Right lobe of liver (tissue), 6 donors: ENCODE measurements around the gene PYGB. TPM values are rescaled to one million over a fixed set of nuclear protein-coding genes. Genes with fewer than 3 reads are reported as not detected.
A peak's percentile ranks its signal among the peaks of the same experiment; 100 is the strongest.

Source experiments
- ATAC-seq, 4 donors: fragments of 200-7000 bp; cut with Tn5 transposase; one replicate each; pipeline ENCODE4 v1.9.1; 2020; ENCODE audit warnings: mild to moderate bottlenecking in 4 of 4, moderate library complexity in 4 of 4
- DNase-seq, 3 donors: peaks; one replicate each; pipeline ENCODE4 v3.0.0-alpha.2; 2020
- H3K27ac ChIP-seq, 3 donors: fragments of 200-600 bp; one replicate each; pipeline ENCODE4 v1.8.0; 2022
- H3K27me3 ChIP-seq, 2 donors: fragments of 200-600 bp; one replicate each; pipeline ENCODE4 v1.8.0; 2022
- H3K36me3 ChIP-seq, 4 donors: fragments of 200-600 bp; sonication (generic) in 1 of 4; one replicate each; pipeline versions ENCODE4 v1.5.1 to v1.8.0; 2017 to 2022; ENCODE audit warnings: control low read depth in 1 of 4
- H3K4me1 ChIP-seq, 4 donors: fragments of 200-600 bp; sonication (generic) in 1 of 4; one replicate each; pipeline versions ENCODE4 v1.5.1 to v1.8.0; 2017 to 2022; ENCODE audit warnings: control low read depth in 1 of 4
- H3K4me3 ChIP-seq, 3 donors: fragments of 200-600 bp; one replicate each; pipeline ENCODE4 v1.8.0; 2022
- H3K9me3 ChIP-seq, 4 donors: fragments of 200-600 bp; sonication (generic) in 1 of 4; one replicate each; pipeline versions ENCODE4 v1.5.1 to v1.8.0; 2017 to 2022; ENCODE audit warnings: control low read depth in 1 of 4
- POLR2A ChIP-seq: fragments of 450-650 bp; IDR thresholded peaks from one replicate; pipeline ENCODE4 v1.6.1; 2017; ENCODE audit warnings: antibody characterized with exemption, mild to moderate bottlenecking
- WGBS: methylation state at CpG from one replicate; pipeline ENCODE4 v1.1.6; 2018; ENCODE audit warnings: low coverage, low lambda C conversion rate; ENCODE audit not compliant: insufficient coverage; ENCODE audit errors: missing lambda C conversion rate; 5-methylcytosine and 5-hydroxymethylcytosine counted together
- intact Hi-C, 2 donors: fragments of 100-400 bp; cut with DNase I; formaldehyde crosslinking; loops; one replicate each; pipeline versions ENCODE4 v1.11.2 to v1.14.1; 2022
- total RNA-seq, 6 experiments: library from RNA; depleted of rRNA in 2 of 6; stranded (reverse); fragments of >200 nt in 2 of 6; fragmentation: NEBNext Ultra II Directional in 3 of 6; extraction: Animal tissue kit (Norgen Biotek cat#: 25700) in 3 of 6; gene quantifications; one replicate each; pipeline versions ENCODE4 v1.1.0 to v1.2.4, GENCODE V29; 2016 to 2023
- TF ChIP-seq, protein P1 (sequence below), 4 donors: fragments of 200-600 bp in 3 of 4; fragments of 450-650 bp in 1 of 4; IDR thresholded peaks; one replicate each; pipeline versions ENCODE4 v1.5.1 to v1.8.0; 2016 to 2022; ENCODE audit warnings: antibody characterized with exemption in 4 of 4, mild to moderate bottlenecking in 2 of 4
- donor health status: DM: no; HTN: yes; CAD: no.
- donor health status: DM: no; HTN: no; CAD: no.
- donor health status: DM: no; HTN: no; CAD: no.
- donor health status: DM: no; HTN: yes; CAD: no.
- donor health status: DM: no; HTN: yes; CAD: no.

PYGB gene
- total RNA-seq, 6 experiments from 2014 or later, result 6.6 to 27.4 (median 13.2) TPM

DNA sequence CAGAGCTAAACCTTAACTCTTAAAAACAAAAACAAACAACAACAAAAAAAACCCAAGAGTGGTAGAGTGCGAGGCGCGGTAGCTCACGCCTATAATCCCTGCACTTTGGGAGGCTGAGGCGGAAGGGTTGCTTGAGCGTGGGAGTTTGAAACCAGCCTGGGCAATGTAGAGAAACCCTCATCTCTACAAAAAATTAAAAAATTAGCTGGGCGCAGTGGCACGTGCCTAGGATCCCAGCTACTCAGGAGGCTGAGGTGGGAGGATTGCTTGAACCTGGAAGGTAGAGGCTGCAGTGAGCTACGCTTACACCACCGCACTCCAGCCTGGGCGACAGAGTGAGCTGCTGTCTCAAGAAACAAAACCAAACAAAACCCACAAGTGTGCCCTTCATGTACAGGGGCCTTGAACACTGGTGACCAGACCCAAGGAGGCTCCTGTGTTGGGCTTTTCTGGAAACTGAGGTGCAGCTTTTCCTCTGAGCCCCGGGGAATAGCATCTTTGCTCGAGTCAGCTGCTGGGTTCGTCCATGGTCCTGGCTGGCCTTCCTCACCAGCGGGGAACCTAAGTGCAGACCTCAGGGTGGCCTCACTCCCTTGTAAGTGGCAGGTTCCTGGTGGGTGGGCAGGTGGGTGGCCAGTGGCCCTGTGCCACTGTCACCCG is 39.9 kb downstream of the PYGB start:
- intact Hi-C loops, result no loop called here
- 99% methylated on average over 7 of the region's 16 CpGs for WGBS
- Histone ChIP-seq H3K27me3 (no peaks in the 10 kb centered on the region), H3K9me3 (no peaks in the 10 kb centered on the region), H3K4me3 (no peak overlapping the region), H3K36me3 (peaks cover 0 to 4% (median 0%) of the 10 kb centered on the region in 4 donors), H3K4me1 (no peaks in the 10 kb centered on the region), H3K27ac (no peak overlapping the region)
- peak; percentile 15 to 33 (median 16) for DNase-seq
- ATAC-seq, result no peak
- TF ChIP-seq, protein P1, sequence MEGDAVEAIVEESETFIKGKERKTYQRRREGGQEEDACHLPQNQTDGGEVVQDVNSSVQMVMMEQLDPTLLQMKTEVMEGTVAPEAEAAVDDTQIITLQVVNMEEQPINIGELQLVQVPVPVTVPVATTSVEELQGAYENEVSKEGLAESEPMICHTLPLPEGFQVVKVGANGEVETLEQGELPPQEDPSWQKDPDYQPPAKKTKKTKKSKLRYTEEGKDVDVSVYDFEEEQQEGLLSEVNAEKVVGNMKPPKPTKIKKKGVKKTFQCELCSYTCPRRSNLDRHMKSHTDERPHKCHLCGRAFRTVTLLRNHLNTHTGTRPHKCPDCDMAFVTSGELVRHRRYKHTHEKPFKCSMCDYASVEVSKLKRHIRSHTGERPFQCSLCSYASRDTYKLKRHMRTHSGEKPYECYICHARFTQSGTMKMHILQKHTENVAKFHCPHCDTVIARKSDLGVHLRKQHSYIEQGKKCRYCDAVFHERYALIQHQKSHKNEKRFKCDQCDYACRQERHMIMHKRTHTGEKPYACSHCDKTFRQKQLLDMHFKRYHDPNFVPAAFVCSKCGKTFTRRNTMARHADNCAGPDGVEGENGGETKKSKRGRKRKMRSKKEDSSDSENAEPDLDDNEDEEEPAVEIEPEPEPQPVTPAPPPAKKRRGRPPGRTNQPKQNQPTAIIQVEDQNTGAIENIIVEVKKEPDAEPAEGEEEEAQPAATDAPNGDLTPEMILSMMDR (IDR thresholded peaks at IDR 0.05), result no peak
- no peak for TF ChIP-seq POLR2A

DNA sequence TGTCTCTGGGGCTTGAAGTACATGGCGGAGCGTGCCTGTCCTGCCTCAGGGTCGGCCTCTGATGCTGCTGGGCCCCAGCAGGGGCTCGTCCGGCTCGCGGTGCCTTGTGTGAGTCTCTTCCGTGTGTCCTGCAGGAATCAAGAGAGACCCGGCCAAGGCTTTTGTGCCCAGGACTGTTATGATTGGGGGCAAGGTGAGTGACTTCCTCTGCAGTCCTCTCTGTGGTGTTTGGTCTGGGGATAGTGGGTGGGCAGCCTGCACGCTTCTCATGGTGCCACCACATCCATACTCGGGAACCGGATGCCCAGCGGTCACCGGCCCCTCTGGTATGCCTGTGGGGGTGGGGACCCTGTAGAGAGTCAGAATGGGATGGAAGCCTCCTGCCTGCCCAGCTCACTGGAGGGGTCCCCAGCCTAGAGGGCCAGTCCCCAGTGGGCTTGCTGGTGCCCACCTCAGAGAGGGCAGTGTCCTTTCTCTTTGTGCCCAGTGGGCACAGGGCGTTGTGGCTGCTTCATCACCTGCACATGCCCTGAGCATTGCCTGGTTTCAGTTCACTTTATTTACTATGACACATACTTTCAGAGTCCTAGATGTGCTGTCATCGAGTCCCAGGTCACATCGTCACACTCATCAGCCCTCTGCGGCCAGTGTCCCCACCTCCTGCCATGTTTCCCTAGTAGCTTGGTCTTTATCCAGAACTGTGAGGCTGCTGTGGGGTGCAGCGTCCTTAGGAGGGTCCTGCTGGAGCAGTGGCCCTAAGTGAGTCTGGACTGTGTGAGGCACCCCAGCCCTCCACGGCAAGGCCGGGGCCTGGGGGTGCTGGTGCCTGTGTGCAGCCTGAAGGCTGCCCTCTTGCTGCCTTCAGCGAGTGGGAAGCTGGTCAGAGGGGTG is 40.7 kb downstream of the PYGB start:
- DNase-seq (peak; percentile 17 to 46 (median 39)), ATAC-seq (peak in 1 of 4 donors; percentile 16)
- H3K4me3 ChIP-seq, result no peak overlapping the region
- no peak overlapping the region for H3K27ac ChIP-seq
- intact Hi-C loops, result no loop called here
- no peaks in the 10 kb centered on the region for H3K27me3 ChIP-seq
- 68% methylated on average over 4 of the region's 22 CpGs for WGBS
- no peaks in the 10 kb centered on the region for H3K4me1 ChIP-seq
- H3K36me3 ChIP-seq, result peaks cover 0 to 4% (median 0%) of the 10 kb centered on the region in 4 donors
- no peaks in the 10 kb centered on the region for H3K9me3 ChIP-seq
- no peak for TF ChIP-seq POLR2A
- TF ChIP-seq, protein P1 (IDR thresholded peaks at IDR 0.05), result no peak

DNA sequence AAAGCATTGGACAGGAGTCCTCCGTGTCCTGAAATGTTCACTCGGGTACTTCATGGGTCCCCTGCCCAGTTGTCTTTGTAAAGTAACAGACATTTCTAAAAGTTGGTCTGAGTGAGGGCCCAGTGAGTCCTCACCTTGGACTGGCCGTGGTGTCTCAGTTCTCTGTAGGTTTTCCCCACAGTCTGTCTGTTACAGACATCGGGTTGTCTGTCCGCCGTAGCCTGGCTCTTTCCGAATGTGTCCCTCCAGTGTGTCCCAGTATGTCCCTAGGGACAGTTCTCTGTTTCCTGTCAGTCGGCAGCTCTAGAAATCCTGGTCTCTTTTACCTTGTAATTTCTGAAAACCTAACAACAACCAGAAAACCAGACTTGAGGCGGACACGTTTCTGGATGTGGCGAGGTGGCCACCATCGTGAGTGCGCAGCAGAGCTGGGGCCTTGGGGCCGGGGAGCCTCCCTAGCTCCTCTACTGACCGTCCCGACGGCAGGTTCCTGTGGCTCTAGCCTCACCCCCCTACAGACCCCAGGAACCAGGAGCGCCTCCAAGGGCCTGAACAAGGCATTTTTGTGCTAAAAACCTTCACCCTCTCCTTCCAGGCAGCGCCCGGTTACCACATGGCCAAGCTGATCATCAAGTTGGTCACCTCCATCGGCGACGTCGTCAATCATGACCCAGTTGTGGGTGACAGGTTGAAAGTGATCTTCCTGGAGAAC is 42.2 kb downstream of the PYGB start:
- TF ChIP-seq POLR2A, result no peak
- TF ChIP-seq, protein P1 (IDR thresholded peaks at IDR 0.05), result no peak
- Histone ChIP-seq H3K27me3 (no peaks in the 10 kb centered on the region), H3K36me3 (peaks cover 0 to 4% (median 0%) of the 10 kb centered on the region in 4 donors), H3K4me1 (no peaks in the 10 kb centered on the region), H3K27ac (no peak overlapping the region), H3K4me3 (no peak overlapping the region), H3K9me3 (no peaks in the 10 kb centered on the region)
- intact Hi-C loops, result loop anchor here in 1 of 2 donors (10.0 kb wide), 2 partner anchors 65 to 155 kb away; no protein-coding TSS in a partner anchor
- peak in 2 of 3 donors; percentile 12 to 47 for DNase-seq
- ATAC-seq, result no peak
- 91% methylated on average over 12 of the region's 24 CpGs for WGBS

DNA sequence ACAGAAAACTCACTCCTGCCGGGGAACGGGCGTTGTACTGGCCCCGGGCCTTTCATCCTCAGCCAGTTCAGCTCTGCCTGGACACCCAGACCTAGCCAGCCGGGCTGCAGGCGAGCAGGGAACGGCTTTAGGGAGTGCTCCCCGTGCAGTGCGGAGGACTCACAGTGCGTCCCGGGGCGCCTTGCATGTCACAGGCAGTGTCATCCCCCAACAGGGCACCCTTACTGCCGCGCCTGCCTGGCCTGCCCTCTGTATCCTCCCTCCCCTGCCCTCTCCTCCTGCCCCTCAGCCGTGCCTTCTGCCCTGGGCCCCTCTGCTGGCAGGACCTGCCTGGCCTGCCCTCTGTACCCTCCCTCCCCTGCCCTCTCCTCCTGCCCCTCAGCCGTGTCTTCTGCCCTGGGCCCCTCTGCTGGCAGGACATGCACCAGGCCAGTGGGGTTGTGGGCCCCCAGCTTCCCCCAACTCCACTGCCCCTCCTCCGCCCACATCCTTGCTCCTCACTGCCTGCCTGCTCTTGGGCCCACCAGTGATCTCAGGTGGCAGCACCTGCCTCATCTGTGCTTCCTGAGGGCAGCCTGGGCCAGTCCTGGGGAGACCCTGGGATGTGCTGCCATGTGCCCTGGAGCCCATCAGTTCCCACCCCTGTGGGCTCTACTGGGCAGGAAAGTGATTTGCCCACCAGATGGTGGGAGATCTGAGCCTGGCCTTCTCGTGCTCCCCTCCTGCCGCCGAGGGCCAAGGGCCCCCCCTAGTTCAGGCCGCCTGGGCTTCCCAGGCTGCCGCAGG is 43.0 kb downstream of the PYGB start:
- Histone ChIP-seq H3K4me3 (no peak overlapping the region), H3K9me3 (no peaks in the 10 kb centered on the region), H3K36me3 (peaks cover 0 to 4% (median 0%) of the 10 kb centered on the region in 4 donors), H3K27ac (no peak overlapping the region), H3K27me3 (no peaks in the 10 kb centered on the region), H3K4me1 (no peaks in the 10 kb centered on the region)
- intact Hi-C loops, result loop anchor here in 1 of 2 donors (10.0 kb wide), 2 partner anchors 66 to 156 kb away; no protein-coding TSS in a partner anchor
- 90% methylated on average over 2 of the region's 22 CpGs for WGBS
- ATAC-seq (no peak), DNase-seq (peak in 1 of 3 donors; percentile 52)
- no peak for TF ChIP-seq POLR2A
- TF ChIP-seq, protein P1 (IDR thresholded peaks at IDR 0.05), result no peak
